GM21381 (cell line): ENCODE results near the gene ASTL.

Experiments
- ATAC-seq: cut with Tn5 transposase; IDR thresholded peaks from one replicate; pipeline ENCODE4 v1.9.1; 2021; ENCODE audit warnings: mild to moderate bottlenecking, moderate library complexity; ENCODE audit not compliant: unreplicated experiment

Gene ASTL

GRCh38 chr2:96131152-96131812, 7.0 kb downstream of the ASTL start:
- no peak for ATAC-seq

- ATAC-seq, result no peak
Observed at GRCh38 chr2:96130483-96130882, 7.8 kb downstream of the ASTL start.

- no peak for ATAC-seq
Observed at GRCh38 chr2:96129528-96130120, 8.7 kb downstream of the ASTL start.

GRCh38 chr2:96128456-96128855, 9.8 kb downstream of the ASTL start:
- no peak for ATAC-seq

- ATAC-seq, result no peak
Observed at GRCh38 chr2:96124406-96125265, 13.7 kb downstream of the ASTL start.

- no peak for ATAC-seq
Observed at GRCh38 chr2:96123936-96124335, 14.4 kb downstream of the ASTL start.

GRCh38 chr2:96123290-96123689, 15.0 kb downstream of the ASTL start:
- no peak for ATAC-seq

GRCh38 chr2:96122391-96122790, 15.9 kb downstream of the ASTL start:
- no peak for ATAC-seq

GRCh38 chr2:96121414-96121813, 16.9 kb downstream of the ASTL start:
- no peak for ATAC-seq

GRCh38 chr2:96120991-96121390, 17.3 kb downstream of the ASTL start:
- ATAC-seq, result no peak

GRCh38 chr2:96120091-96120720, 18.1 kb downstream of the ASTL start:
- ATAC-seq, result no peak

GRCh38 chr2:96119389-96119751, 18.9 kb downstream of the ASTL start:
- ATAC-seq, result no peak

GRCh38 chr2:96118698-96119388, 19.5 kb downstream of the ASTL start:
- ATAC-seq, result no peak

- ATAC-seq, result no peak
Observed at GRCh38 chr2:96117701-96118588, 20.4 kb downstream of the ASTL start.

GRCh38 chr2:96116879-96117533, 21.3 kb downstream of the ASTL start:
- peak; percentile 62 for ATAC-seq

GRCh38 chr2:96116424-96116878, 21.9 kb downstream of the ASTL start, which contains the start of gene ADRA2B:
TSS of gene ADRA2B (minus strand) at chr2:96116571. CDS start at chr2:96116149, 422 bp downstream.
- ATAC-seq, result peak; percentile 42

GRCh38 chr2:96115631-96116423, 22.5 kb downstream of the ASTL start:
- no peak for ATAC-seq

GRCh38 chr2:96114903-96115581, 23.3 kb downstream of the ASTL start:
- ATAC-seq, result no peak
